Osteocyte (in vitro differentiated cells): Measurements from ENCODE around the gene NPHS1. TPM values are rescaled to one million over a fixed set of nuclear protein-coding genes. Genes with fewer than 3 reads are reported as not detected.

Experiments
- DNase-seq: peaks from one replicate; pipeline ENCODE4 v3.0.0; 2021; ENCODE audit warnings: mixed read lengths; ENCODE audit not compliant: unreplicated experiment; ENCODE audit errors: extremely low spot score
- H3K27ac Mint-ChIP-seq: one replicate; pipeline ENCODE4 v1.8.0; 2021; ENCODE audit warnings: mild to moderate bottlenecking, mixed read lengths; ENCODE audit not compliant: unreplicated experiment
- H3K27me3 Mint-ChIP-seq: one replicate; pipeline ENCODE4 v1.8.0; 2021; ENCODE audit warnings: mixed read lengths; ENCODE audit not compliant: unreplicated experiment
- H3K36me3 Mint-ChIP-seq: one replicate; pipeline ENCODE4 v1.8.0; 2021; ENCODE audit warnings: mixed read lengths; ENCODE audit not compliant: unreplicated experiment
- H3K4me1 Mint-ChIP-seq: one replicate; pipeline ENCODE4 v1.8.0; 2021; ENCODE audit warnings: mixed read lengths; ENCODE audit not compliant: unreplicated experiment
- H3K4me3 Mint-ChIP-seq: one replicate; pipeline ENCODE4 v1.8.0; 2021; ENCODE audit warnings: mild to moderate bottlenecking, moderate library complexity, mixed read lengths; ENCODE audit not compliant: unreplicated experiment
- H3K9me3 Mint-ChIP-seq: one replicate; pipeline ENCODE4 v1.8.0; 2021; ENCODE audit warnings: mixed read lengths; ENCODE audit not compliant: unreplicated experiment
- CTCF ChIP-seq: fragments of 200-600 bp; sonication (generic); IDR thresholded peaks from 2 replicates; pipeline ENCODE4 v1.5.0; 2021; ENCODE audit warnings: antibody characterized with exemption, mild to moderate bottlenecking, moderate library complexity
- long read RNA-seq: library from polyadenylated mRNA; unstranded; transcript quantifications from one replicate; pipeline ENCODE4 v2.0.0, GENCODE V29; 2021
- total RNA-seq: library from RNA; stranded (reverse); gene quantifications from 2 replicates; pipeline ENCODE4 v1.2.1, GENCODE V29; 2021

NPHS1 gene
- total RNA-seq: not detected in 2 replicates
- long read RNA-seq: 0 reads

GRCh38 chr19:35852029-35852780, at the start of gene NPHS1:
Gene NPHS1, minus strand, starts transcription at chr19:35852504. Its CDS starts 667 bp downstream, at chr19:35851837.
- Mint-ChIP-seq H3K27me3 (peaks cover 53% of the 10 kb centered on the region), H3K36me3 (no peaks in the 10 kb centered on the region), H3K27ac (no peak within 1 kb of the TSS), H3K4me3 (no peak within 1 kb of the TSS), H3K9me3 (no peaks in the 10 kb centered on the region), H3K4me1 (peaks cover 3% of the 10 kb centered on the region)
- no peak for DNase-seq
- no peak for TF ChIP-seq CTCF

GRCh38 chr19:35901055-35901644, 48.8 kb upstream of the NPHS1 start:
- DNase-seq: no peak
- Mint-ChIP-seq H3K4me3 (peak overlapping the region; percentile 91), H3K27ac (peak overlapping the region; percentile 72), H3K27me3 (no peaks in the 10 kb centered on the region), H3K36me3 (no peaks in the 10 kb centered on the region), H3K9me3 (no peaks in the 10 kb centered on the region), H3K4me1 (peaks cover 33% of the 10 kb centered on the region)
- TF ChIP-seq CTCF: no peak

- H3K36me3 Mint-ChIP-seq: peaks cover 5% of the 10 kb centered on the region
- no peaks in the 10 kb centered on the region for H3K27me3 Mint-ChIP-seq
- peak overlapping the region; percentile 88 for H3K27ac Mint-ChIP-seq
- peaks cover 30% of the 10 kb centered on the region for H3K4me1 Mint-ChIP-seq
- peak overlapping the region; percentile 91 for H3K4me3 Mint-ChIP-seq
- no peak for TF ChIP-seq CTCF
- H3K9me3 Mint-ChIP-seq: no peaks in the 10 kb centered on the region
- peak; percentile 90 for DNase-seq
Measured at GRCh38 chr19:35899547-35900214, 47.4 kb upstream of the NPHS1 start.

GRCh38 chr19:35898499-35898809, 46.1 kb upstream of the NPHS1 start:
- no peak for DNase-seq
- Mint-ChIP-seq H3K27ac (peak overlapping the region; percentile 83), H3K4me3 (peak overlapping the region; percentile 91), H3K9me3 (no peaks in the 10 kb centered on the region), H3K27me3 (no peaks in the 10 kb centered on the region), H3K4me1 (peaks cover 27% of the 10 kb centered on the region), H3K36me3 (peaks cover 5% of the 10 kb centered on the region)
- no peak for TF ChIP-seq CTCF
